ENCODE data around the gene ABLIM3. TPM values are rescaled to one million over a fixed set of nuclear protein-coding genes. Genes with fewer than 3 reads are reported as not detected.

The ABLIM3 gene
- total RNA-seq, 1 experiment from 2014 or later: 14.3 TPM

DNA sequence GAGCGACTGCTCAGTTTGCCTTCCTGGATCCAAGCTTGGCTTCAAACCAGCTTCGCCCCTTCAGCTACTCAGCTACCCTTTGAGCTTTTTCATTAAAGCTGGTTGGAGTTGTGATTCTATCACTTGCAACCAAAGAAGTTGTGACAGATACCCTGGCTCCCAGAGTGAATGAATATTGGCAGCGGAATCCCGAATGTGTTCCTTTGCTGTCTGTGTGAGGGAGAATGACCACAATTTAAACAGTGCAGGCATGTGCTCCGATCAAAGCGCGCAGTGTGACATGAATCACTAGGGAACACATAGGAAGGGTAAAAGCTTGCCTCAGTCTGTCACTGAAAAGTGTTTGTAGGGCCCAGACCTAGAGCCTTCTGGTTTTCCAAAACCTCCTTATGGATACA is 123.8 kb downstream of the ABLIM3 start:
- Histone ChIP-seq H2AFZ (ENCODE audit: low read depth, low read length, poor library complexity, severe bottlenecking) (no peak overlapping the region), H3K27me3 (ENCODE audit: insufficient read depth, low read length) (no peaks in the 10 kb centered on the region), H3K4me1 (ENCODE audit: control insufficient read depth in 1 of 2, insufficient read depth in 2 of 2, low read length in 2 of 2) (no peaks in the 10 kb centered on the region), H4K20me1 (ENCODE audit: insufficient read depth) (no peaks in the 10 kb centered on the region), H3K4me3 (replicated peaks in 1 of 2; ENCODE audit: low read depth in 1 of 2, low read length in 2 of 2) (no peak overlapping the region), H3K27ac (ENCODE audit: low read depth, low read length) (no peak overlapping the region), H3K4me2 (ENCODE audit: low read length) (no peak overlapping the region), H3K79me2 (ENCODE audit: insufficient read depth, low read length) (no peaks in the 10 kb centered on the region), H3K9ac (ENCODE audit: low read length) (no peak overlapping the region), H3K36me3 (ENCODE audit: control insufficient read depth in 1 of 2, insufficient read depth in 2 of 2, low read length in 2 of 2) (no peaks in the 10 kb centered on the region), H3K9me2 (ENCODE audit: insufficient read depth) (no peaks in the 10 kb centered on the region), H3K9me3 (ENCODE audit: control insufficient read depth in 1 of 2, insufficient read depth in 1 of 2, low read depth in 1 of 2, low read length in 2 of 2) (peaks cover 0 to 6% of the 10 kb centered on the region in 2 experiments; a peak in 1 of 4 replicates)
- TF ChIP-seq, protein P1, sequence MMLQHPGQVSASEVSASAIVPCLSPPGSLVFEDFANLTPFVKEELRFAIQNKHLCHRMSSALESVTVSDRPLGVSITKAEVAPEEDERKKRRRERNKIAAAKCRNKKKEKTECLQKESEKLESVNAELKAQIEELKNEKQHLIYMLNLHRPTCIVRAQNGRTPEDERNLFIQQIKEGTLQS (IDR thresholded peaks at IDR 0.05): no peak
- TF ChIP-seq YY1 (IDR thresholded peaks at IDR 0.05; ENCODE audit: extremely low read depth, insufficient replicate concordance, low read depth, low read length) (no peak), MAX (IDR thresholded peaks at IDR 0.05) (no peak), CEBPB (IDR thresholded peaks at IDR 0.05; ENCODE audit: low read depth) (no peak), CBX3 (IDR thresholded peaks at IDR 0.05; ENCODE audit: low read depth) (no peak), EZH2phosphoT487 (IDR thresholded peaks at IDR 0.05; ENCODE audit: borderline replicate concordance) (no peak), CTCF (IDR thresholded peaks at IDR 0.05 in 2 of 3, conservative IDR thresholded peaks at IDR 0.05 in 1 of 3; ENCODE audit: borderline replicate concordance in 1 of 3, insufficient read depth in 1 of 3, low read depth in 2 of 3, low read length in 2 of 3) (no peak)
- TF ChIP-seq, protein P2, sequence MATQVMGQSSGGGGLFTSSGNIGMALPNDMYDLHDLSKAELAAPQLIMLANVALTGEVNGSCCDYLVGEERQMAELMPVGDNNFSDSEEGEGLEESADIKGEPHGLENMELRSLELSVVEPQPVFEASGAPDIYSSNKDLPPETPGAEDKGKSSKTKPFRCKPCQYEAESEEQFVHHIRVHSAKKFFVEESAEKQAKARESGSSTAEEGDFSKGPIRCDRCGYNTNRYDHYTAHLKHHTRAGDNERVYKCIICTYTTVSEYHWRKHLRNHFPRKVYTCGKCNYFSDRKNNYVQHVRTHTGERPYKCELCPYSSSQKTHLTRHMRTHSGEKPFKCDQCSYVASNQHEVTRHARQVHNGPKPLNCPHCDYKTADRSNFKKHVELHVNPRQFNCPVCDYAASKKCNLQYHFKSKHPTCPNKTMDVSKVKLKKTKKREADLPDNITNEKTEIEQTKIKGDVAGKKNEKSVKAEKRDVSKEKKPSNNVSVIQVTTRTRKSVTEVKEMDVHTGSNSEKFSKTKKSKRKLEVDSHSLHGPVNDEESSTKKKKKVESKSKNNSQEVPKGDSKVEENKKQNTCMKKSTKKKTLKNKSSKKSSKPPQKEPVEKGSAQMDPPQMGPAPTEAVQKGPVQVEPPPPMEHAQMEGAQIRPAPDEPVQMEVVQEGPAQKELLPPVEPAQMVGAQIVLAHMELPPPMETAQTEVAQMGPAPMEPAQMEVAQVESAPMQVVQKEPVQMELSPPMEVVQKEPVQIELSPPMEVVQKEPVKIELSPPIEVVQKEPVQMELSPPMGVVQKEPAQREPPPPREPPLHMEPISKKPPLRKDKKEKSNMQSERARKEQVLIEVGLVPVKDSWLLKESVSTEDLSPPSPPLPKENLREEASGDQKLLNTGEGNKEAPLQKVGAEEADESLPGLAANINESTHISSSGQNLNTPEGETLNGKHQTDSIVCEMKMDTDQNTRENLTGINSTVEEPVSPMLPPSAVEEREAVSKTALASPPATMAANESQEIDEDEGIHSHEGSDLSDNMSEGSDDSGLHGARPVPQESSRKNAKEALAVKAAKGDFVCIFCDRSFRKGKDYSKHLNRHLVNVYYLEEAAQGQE (IDR thresholded peaks at IDR 0.05; ENCODE audit: low read depth): no peak
- TF ChIP-seq, protein P3, sequence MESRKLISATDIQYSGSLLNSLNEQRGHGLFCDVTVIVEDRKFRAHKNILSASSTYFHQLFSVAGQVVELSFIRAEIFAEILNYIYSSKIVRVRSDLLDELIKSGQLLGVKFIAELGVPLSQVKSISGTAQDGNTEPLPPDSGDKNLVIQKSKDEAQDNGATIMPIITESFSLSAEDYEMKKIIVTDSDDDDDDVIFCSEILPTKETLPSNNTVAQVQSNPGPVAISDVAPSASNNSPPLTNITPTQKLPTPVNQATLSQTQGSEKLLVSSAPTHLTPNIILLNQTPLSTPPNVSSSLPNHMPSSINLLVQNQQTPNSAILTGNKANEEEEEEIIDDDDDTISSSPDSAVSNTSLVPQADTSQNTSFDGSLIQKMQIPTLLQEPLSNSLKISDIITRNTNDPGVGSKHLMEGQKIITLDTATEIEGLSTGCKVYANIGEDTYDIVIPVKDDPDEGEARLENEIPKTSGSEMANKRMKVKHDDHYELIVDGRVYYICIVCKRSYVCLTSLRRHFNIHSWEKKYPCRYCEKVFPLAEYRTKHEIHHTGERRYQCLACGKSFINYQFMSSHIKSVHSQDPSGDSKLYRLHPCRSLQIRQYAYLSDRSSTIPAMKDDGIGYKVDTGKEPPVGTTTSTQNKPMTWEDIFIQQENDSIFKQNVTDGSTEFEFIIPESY (IDR thresholded peaks at IDR 0.05; ENCODE audit: extremely low read depth, insufficient replicate concordance, low read length): no peak
- RAD21 ChIA-PET (ENCODE audit: low non-redundant PET in 1 of 2, low total read pairs in 2 of 2, uncharacterized antibody in 2 of 2, unreplicated experiment in 2 of 2): interaction anchor here (0.7 to 1.3 kb wide), 5 partner anchors 11 to 300 kb away, joined by 3 to 6 read pairs (median 3); no protein-coding TSS in a partner anchor
- no peak for DNase-seq (ENCODE audit: low read depth, low spot score)
- no peak for ATAC-seq
- CTCF ChIA-PET: interaction anchor here (0.7 to 3.8 kb wide), 31 partner anchors 11 to 534 kb away, joined by 3 to 12 read pairs (median 3); partner anchors contain the start of genes ABLIM3, GRPEL2 and PCYOX1L
- intact Hi-C loops (cut with micrococcal nuclease): loop anchor here (1.0 to 10.0 kb wide), 3 partner anchors 135 to 532 kb away; no protein-coding TSS in a partner anchor
- POLR2A ChIA-PET: interaction anchor here (0.6 kb wide), 1 partner anchor 1363 kb away, joined by 3 read pairs; no protein-coding TSS in a partner anchor
- BruUV-seq (replicated peaks): no TSS peak

All from HCT116 (cell line).